ENCODE results near the gene SLC4A4.

DNA sequence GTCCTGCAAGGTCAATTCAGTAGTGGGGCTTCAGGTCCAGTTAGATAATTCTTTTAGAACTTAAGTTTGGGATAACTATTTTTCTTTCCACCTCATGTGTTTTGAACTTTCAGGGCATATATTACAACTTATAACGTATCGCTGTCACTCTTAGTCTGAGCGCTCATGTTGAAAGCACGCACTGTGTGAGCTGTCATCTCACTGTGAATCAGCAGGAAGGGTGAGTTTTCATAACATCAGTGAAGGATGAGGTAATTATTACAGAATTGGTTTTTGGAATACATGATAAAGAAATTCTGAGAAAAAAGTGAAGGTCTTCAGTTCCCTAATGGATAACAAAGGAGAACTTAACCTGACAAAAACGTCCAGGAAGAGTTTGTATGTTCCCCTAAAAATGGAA, 45.1 kb upstream of the SLC4A4 start:
- no peak for TF ChIP-seq YY1 (IDR thresholded peaks at IDR 0.05; ENCODE audit: low read depth)
- TF ChIP-seq USF1 (IDR thresholded peaks at IDR 0.05): no peak
- no peak for TF ChIP-seq NFIC (IDR thresholded peaks at IDR 0.05)
- TF ChIP-seq RAD21 (IDR thresholded peaks at IDR 0.05; ENCODE audit: low read depth): no peak
- no peak for TF ChIP-seq CEBPB (IDR thresholded peaks at IDR 0.05)
- no peak for TF ChIP-seq CREB1 (IDR thresholded peaks at IDR 0.05; ENCODE audit: low read depth)
- TF ChIP-seq MAX (IDR thresholded peaks at IDR 0.05): no peak
- no peak for TF ChIP-seq ZBTB7A (IDR thresholded peaks at IDR 0.05; ENCODE audit: low read depth)
- no peak for TF ChIP-seq EP300 (IDR thresholded peaks at IDR 0.05; ENCODE audit: borderline replicate concordance)
- no peak for TF ChIP-seq EGR1 (IDR thresholded peaks at IDR 0.05)
- TF ChIP-seq TAF1 (IDR thresholded peaks at IDR 0.05; ENCODE audit: low read depth): no peak
- TF ChIP-seq, protein P1, sequence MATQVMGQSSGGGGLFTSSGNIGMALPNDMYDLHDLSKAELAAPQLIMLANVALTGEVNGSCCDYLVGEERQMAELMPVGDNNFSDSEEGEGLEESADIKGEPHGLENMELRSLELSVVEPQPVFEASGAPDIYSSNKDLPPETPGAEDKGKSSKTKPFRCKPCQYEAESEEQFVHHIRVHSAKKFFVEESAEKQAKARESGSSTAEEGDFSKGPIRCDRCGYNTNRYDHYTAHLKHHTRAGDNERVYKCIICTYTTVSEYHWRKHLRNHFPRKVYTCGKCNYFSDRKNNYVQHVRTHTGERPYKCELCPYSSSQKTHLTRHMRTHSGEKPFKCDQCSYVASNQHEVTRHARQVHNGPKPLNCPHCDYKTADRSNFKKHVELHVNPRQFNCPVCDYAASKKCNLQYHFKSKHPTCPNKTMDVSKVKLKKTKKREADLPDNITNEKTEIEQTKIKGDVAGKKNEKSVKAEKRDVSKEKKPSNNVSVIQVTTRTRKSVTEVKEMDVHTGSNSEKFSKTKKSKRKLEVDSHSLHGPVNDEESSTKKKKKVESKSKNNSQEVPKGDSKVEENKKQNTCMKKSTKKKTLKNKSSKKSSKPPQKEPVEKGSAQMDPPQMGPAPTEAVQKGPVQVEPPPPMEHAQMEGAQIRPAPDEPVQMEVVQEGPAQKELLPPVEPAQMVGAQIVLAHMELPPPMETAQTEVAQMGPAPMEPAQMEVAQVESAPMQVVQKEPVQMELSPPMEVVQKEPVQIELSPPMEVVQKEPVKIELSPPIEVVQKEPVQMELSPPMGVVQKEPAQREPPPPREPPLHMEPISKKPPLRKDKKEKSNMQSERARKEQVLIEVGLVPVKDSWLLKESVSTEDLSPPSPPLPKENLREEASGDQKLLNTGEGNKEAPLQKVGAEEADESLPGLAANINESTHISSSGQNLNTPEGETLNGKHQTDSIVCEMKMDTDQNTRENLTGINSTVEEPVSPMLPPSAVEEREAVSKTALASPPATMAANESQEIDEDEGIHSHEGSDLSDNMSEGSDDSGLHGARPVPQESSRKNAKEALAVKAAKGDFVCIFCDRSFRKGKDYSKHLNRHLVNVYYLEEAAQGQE (IDR thresholded peaks at IDR 0.05; ENCODE audit: low read depth): no peak
